ENCODE measurements around the gene FANCD2. TPM values are rescaled to one million over a fixed set of nuclear protein-coding genes. Genes with fewer than 3 reads are reported as not detected.

The FANCD2 gene
- total RNA-seq, 1 donor from 2014 or later: 3.6 TPM

- TF ChIP-seq CTCF (IDR thresholded peaks at IDR 0.05): no peak
- H3K27ac Mint-ChIP-seq (ENCODE audit: unreplicated experiment): no peak within 1 kb of the TSS
These were observed 81.9 kb downstream of the FANCD2 start, which contains the start of gene FANCD2OS for GRCh38 chr3:10108091-10108490. TSS of gene FANCD2OS (minus strand) at chr3:10108255. CDS start at chr3:10104774, 3,481 bp downstream.

DNA sequence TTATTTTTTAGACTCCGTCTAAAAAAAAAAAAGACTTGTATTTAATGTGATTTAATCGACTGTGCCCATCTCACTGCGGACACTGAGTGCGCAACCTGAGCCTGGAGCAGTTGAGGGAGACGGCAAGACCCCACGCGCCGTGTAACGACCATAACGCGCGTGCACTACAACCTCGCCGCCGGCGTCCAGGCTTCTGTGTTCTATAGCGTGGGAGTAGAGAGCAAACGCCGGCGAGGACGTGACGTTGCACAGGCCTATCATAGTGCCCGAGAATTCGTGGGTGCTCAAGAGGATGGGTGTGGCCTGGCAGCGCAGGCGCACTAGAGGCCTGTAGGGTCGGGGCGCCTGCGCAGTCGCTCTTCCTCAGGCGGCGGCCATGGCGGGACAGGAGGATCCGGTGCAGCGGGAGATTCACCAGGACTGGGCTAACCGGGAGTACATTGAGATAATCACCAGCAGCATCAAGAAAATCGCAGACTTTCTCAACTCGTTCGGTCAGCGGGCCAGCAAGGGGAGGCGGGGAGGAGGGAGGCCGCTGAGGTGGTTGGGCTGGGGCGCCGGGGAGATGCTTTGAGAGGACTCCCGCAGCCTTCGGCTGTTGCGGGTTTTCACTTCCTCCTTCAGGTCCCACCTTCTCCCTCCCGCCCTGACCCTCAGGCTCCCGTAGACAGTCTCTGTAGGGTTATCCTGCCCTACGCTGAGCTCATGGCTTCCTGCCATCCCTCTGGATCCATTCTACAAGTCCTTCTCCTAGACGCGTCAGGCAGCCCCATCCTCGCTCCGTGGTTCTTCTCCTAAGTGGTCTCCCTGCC, 89.3 kb downstream of the FANCD2 start, which contains the start of gene BRK1:
TSS of gene BRK1 (plus strand) at position 350 of the 812 bp plus-strand sequence. CDS start at position 377, 27 bp downstream.
- peaks cover 26% of the 10 kb centered on the region for H3K4me1 Mint-ChIP-seq (ENCODE audit: low read depth)
- no peak for TF ChIP-seq CTCF (IDR thresholded peaks at IDR 0.05)
- peak within 1 kb of the TSS; percentile 91 for H3K27ac Mint-ChIP-seq (ENCODE audit: unreplicated experiment)
- H3K4me3 Mint-ChIP-seq (ENCODE audit: unreplicated experiment): peak within 1 kb of the TSS; percentile 100
- H3K27me3 Mint-ChIP-seq (ENCODE audit: low read depth): no peaks in the 10 kb centered on the region
- H3K36me3 Mint-ChIP-seq (ENCODE audit: low read depth): peaks cover 4% of the 10 kb centered on the region
- no peaks in the 10 kb centered on the region for H3K9me3 Mint-ChIP-seq (ENCODE audit: low read depth)
- DNase-seq (ENCODE audit: low spot score): peak; percentile 95

More at GRCh38 chr3:10108091-10108490, 81.9 kb downstream of the FANCD2 start, which contains the start of gene FANCD2OS:
- no peaks in the 10 kb centered on the region for H3K9me3 Mint-ChIP-seq (ENCODE audit: low read depth)
- no peaks in the 10 kb centered on the region for H3K36me3 Mint-ChIP-seq (ENCODE audit: low read depth)
- DNase-seq (ENCODE audit: low spot score): no peak
- no peak within 1 kb of the TSS for H3K4me3 Mint-ChIP-seq (ENCODE audit: unreplicated experiment)
- H3K27me3 Mint-ChIP-seq (ENCODE audit: low read depth): no peaks in the 10 kb centered on the region
- no peaks in the 10 kb centered on the region for H3K4me1 Mint-ChIP-seq (ENCODE audit: low read depth)

DNA sequence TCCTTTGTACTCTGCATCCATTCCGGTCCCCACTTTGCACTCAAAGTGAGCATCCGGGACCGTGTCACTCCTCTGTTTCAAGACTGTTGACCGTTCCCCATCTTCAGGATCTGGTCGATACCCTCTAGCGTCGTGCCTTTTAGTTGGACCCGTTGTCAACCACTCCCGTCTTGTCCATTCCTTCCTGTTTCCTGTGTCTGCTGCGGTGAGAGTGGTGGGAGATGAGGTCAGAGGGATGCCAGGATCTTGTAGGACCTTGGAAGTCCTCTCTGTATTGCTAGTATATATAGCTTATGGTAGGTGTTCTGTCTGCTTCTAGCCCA, 89.9 kb downstream of the FANCD2 start:
- H3K27ac Mint-ChIP-seq (ENCODE audit: unreplicated experiment): peak overlapping the region; percentile 91
- H3K4me3 Mint-ChIP-seq (ENCODE audit: unreplicated experiment): peak overlapping the region; percentile 100
- H3K36me3 Mint-ChIP-seq (ENCODE audit: low read depth): peaks cover 5% of the 10 kb centered on the region
- H3K9me3 Mint-ChIP-seq (ENCODE audit: low read depth): no peaks in the 10 kb centered on the region
- peaks cover 26% of the 10 kb centered on the region for H3K4me1 Mint-ChIP-seq (ENCODE audit: low read depth)
- TF ChIP-seq CTCF (IDR thresholded peaks at IDR 0.05): peak; percentile 20
- no peaks in the 10 kb centered on the region for H3K27me3 Mint-ChIP-seq (ENCODE audit: low read depth)
- DNase-seq (ENCODE audit: low spot score): no peak

DNA sequence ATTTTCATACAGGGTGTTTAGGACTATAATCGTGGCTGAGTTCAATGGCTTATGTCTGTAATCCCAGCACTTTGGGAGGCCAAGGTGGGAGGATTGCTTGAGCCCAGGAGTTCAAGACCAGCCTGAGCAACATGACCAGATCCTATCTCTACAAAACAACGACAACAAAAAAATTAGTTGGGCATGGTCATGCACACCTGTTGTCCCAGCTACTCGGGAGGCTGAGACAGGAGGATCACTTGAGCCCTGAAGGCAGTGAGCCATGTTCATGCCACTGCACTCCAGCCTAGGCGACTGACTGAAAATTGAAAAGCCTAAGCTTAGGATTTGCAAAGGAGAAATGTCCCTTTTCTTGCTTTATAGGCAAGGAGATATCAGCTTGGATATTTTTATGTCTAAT, 90.7 kb downstream of the FANCD2 start:
- H3K27ac Mint-ChIP-seq (ENCODE audit: unreplicated experiment): no peak overlapping the region
- DNase-seq (ENCODE audit: low spot score): no peak
- H3K4me1 Mint-ChIP-seq (ENCODE audit: low read depth): peaks cover 26% of the 10 kb centered on the region
- peaks cover 5% of the 10 kb centered on the region for H3K36me3 Mint-ChIP-seq (ENCODE audit: low read depth)
- H3K27me3 Mint-ChIP-seq (ENCODE audit: low read depth): no peaks in the 10 kb centered on the region
- peak overlapping the region; percentile 100 for H3K4me3 Mint-ChIP-seq (ENCODE audit: unreplicated experiment)
- no peak for TF ChIP-seq CTCF (IDR thresholded peaks at IDR 0.05)
- no peaks in the 10 kb centered on the region for H3K9me3 Mint-ChIP-seq (ENCODE audit: low read depth)

GRCh38 chr3:10119376-10119775, 93.1 kb downstream of the FANCD2 start:
- no peak for DNase-seq (ENCODE audit: low spot score)
- TF ChIP-seq CTCF (IDR thresholded peaks at IDR 0.05): no peak
- no peaks in the 10 kb centered on the region for H3K27me3 Mint-ChIP-seq (ENCODE audit: low read depth)
- no peak overlapping the region for H3K27ac Mint-ChIP-seq (ENCODE audit: unreplicated experiment)
- H3K4me1 Mint-ChIP-seq (ENCODE audit: low read depth): peaks cover 26% of the 10 kb centered on the region
- no peaks in the 10 kb centered on the region for H3K9me3 Mint-ChIP-seq (ENCODE audit: low read depth)
- H3K36me3 Mint-ChIP-seq (ENCODE audit: low read depth): peaks cover 9% of the 10 kb centered on the region
- H3K4me3 Mint-ChIP-seq (ENCODE audit: unreplicated experiment): no peak overlapping the region

All from chondrocyte (in vitro differentiated cells).